GM21619 (cell line): ENCODE results near the gene WWTR1.

ENCODE experiments used
- ATAC-seq: cut with Tn5 transposase; IDR thresholded peaks from one replicate; pipeline ENCODE4 v1.9.1; 2021; ENCODE audit not compliant: unreplicated experiment

Gene WWTR1

DNA sequence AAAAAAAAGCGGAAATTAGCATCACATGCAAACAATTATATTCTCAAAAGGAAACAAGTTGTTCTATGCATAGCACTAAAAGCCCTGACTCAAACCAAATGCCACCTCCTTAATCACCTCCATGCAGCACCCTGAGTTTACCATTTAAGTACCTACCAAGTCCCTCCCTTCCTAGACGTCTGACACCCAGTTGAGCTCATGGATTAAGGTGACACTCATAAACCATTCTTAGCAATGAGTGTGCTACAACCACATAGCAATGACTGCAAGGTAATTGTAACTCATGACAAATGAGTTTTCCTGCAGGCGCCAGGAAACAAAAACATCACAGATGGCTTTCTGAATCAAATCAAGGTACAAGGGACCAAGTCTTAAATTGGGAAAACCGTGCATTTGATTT lies 32.0 kb downstream of the WWTR1 start:
- ATAC-seq, result no peak

DNA sequence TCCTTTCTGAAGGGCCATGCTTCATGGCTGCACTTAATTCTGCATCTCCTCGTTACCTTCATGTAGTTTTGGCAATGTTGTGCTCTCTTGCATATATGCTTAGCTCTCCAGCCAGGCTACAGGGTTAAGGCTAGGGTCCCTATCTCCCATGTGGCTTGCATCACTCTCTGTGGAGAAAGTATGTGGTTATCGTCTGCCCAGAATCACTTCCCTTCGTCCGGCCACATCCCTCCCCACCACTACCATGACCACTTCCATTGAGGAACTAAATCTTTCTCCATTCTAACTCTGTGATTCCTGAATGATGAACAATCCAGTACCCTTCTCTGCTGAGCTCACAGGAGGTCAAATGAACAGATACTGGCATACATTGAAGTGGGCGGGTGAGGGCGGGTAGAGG lies 34.0 kb downstream of the WWTR1 start:
- ATAC-seq, result no peak

DNA sequence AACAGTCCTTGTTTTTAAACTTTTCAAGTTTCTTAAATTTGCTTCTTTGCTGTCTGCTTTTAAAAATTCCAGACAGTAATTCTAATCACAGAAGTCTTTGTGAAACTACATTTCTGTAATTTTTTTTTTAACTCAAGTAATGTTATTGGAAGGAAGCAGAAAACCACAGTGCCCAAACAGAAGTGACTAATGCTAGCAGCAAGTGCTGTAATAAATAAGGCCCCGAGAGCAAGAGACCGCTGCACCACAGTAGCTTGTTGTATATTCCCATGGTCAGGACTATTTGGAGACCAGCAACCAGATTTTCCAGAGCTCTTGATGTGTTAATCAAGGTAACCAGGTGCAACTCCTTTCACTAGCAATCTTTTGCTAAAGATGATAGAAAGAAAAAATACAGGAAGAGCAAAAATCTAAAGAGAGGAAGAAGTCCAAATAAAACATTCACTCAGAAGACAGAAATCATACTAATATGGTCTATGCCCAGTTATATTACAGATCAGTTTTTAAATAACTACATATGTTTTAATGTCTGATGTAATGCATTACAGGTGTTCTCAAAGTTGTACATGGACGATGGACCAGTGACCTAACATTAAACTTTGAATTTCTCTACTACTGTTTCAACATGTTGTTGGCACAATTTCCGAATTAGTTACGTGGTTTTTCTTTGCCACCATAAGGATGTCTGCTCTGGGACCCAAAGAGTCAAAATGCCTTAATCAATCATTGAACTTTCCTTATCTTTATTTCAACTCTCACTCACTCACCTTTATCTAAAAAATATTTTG lies 36.4 kb downstream of the WWTR1 start:
- peak; percentile 75 for ATAC-seq

DNA sequence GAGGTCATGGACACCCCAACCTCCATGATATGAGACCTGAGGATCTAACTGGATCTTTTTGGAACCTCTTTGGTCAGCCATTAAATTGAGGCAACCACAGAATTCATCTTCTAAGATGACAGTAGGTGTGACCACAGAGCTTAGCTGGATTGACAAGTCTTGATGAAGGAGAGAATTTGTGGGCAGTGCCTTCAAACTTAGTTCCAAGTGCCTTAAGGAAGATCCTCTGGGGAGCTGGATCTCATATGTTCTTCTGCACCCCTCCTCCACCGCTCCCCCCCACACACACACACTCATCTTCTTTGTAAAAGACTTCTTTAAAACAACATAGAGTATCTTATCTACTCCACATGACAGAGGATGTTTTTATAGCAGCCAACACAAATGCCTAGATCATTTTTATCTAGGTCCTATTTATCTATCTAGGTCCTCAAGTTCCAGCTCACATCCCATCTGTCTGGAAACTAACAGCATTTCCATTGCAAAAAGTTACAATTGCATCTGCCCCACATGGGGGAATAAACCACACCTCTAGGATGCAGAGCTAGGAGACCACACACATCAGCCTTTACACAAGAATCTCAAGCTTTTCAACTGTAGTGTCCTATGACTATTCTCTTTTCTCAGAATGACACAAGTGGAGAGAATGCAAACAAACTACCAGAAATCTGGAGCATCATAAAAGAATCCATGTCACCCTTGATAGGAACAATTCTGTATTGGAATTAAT lies 37.4 kb downstream of the WWTR1 start:
- peak; percentile 70 for ATAC-seq

DNA sequence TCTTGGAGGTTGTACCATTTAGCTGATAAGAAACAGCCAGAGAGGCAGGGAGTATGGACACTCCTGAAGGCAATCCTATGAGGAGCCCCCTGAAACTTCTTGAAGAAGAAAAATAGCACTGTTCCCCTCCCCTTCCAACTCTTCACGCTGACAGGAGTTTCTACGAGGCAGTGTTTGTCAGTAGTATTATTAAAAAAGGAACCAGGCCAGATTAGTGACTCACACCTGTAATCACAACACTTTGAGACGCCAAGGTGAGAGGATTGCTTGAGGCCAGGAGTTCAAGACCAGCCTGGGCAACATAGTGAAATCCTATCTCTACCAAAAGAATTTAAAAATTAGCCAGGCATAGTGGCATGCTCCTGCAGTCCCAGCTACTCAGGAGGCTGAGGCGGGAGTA lies 38.7 kb downstream of the WWTR1 start:
- ATAC-seq, result no peak

DNA sequence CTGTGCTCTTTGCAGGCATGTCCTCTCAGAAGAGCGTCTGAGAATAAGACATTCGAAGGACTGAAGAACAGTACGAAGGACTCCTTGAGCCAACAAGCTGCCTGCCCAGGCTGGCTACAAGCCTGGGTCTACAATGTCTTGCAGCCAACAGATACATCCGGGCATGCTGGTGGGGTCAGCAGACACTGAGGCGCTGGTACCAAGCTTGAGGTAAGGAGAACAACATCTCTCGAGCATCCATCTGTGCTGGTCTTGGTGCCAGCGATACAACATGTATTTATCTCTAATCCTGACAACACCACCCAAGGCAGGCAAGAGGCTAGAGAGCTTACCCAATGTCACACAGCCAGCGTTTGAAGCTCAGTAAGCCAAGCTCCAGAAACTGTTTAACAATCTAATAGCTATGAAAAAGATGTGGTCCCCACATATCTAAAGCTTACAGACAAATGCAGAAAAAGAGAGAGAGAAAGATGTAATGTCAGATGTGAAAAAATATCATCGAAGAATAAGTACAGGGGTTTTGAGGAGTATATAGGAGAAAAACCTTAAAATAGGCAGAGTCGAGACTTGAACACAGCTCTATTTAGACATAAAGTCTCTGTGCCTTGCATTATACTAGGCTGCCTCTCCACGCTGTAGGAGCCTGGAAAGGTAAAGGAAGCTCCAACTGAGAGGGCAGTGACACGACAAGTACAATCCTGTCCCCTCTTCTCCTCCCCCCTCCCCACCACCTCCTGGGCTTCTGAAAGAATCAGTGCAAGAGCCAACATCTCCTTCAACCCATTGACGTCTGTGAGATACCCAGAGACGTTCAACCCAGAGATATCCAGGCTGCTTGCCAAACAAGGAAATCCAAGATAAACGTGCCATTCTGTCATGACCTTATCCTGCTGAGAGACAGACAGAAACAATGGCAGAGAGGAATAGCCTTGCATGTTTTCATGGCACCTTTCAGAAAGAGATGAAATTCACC lies 39.4 kb downstream of the WWTR1 start:
- no peak for ATAC-seq

DNA sequence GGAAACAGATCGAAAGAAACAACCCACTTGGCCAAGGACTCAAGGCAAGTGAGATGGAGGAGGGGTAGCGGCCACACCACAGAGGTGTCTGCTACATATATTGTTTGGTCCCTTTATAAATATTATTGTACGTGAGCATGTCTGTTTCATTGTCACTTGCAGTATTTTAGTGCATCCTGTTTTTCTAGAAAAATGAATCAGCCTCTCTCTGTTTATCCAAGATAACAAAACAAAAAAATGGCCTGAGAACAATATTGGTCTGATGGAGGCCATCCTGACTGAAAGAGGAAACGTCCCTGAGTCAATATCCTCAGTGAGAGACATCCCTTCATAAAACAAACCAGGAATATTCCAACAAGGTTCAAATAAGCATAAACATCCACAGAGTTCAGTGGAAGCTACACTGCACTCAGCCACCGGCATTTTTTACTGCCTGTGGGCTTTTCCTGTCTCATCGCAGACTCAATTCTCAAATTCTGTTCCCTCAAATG lies 42.0 kb downstream of the WWTR1 start:
- no peak for ATAC-seq

DNA sequence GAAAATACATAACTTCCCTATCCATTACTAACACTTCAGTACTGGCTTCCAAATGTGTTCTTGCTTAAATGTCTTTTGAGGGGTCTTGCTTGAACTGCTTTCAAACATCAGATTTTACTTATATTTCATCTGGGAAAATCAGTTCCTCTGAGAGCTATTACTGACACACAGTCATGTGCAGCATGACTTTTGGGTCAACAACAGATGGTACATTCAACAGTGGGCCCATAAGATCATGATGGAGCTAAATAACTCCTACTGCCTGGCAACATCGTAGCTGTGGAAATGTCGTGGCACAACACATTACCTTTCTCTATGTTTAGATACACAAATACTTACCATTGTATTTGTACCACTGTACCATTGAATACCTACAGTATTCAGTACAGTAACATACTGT lies 43.8 kb downstream of the WWTR1 start:
- ATAC-seq, result no peak

DNA sequence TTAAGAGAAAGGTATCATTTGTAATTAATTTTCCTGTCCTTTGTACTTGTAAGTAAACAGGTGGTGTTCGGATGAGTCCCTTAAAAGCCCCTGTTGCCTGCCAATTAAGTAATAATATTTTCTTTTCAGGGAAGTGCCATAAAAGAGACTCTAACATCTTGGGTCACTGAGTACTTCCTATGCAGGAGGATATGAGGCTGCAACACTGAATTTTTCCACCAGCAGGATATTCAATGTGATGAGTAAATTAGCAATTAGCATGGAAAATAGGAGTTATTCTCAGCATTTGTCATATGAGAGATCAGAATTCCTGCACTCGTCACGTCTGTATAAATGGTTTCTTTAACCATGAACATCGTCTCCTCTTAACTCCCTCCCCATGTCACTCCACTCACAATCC lies 45.4 kb downstream of the WWTR1 start:
- no peak for ATAC-seq

DNA sequence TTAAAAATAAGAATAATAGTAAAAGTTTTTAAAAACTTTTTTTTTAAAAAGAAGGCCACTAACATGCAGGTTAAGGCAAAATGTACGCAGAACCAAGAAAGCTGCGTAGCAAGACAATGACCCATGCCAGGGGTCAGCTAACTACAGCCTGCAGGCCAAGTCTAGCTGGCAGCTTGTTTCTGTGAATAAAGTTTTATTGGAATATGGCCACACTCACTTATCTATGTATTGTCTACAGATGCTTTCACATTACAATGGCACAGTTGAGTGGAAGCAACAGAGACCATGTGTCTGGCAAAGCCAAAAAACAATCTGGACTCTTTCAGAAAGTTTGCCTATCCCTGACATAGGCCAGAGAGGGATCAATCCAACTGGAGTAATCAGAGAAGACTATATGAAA lies 46.7 kb downstream of the WWTR1 start:
- ATAC-seq, result no peak

DNA sequence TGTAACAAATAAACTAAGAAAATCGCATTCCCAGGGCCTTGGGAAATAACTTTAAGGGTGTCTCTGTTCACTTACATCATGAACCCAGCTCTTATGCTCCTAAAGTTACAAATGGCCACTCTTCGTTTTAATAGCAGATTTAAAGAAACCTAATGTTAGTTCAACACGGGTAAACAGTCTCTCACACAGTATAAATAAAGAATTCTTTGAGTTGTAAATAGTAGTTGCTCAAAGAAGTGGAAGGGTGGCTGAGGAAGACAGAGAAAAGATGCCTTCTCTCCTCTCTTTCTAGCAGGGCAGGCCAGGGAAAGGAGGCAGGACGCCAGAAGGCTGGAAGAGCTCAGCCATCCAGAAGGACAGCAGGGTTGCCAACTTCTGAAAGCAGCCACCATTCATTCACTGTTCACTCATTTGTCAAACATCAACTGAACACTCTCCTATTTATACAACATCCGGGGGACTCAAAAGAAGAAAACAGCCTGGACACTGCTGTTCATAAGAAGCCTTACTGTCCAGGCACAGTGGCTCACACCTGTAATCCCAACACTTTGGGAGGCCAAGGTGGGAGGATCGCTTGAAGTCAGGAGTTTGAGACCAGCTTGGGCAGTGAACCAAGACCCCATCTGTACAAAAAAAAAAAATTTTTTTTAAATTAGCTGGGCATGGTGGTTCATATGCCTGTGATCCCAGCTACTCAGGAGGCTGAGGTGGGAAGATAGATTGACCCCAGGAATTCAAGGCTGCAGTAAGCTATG lies 47.3 kb downstream of the WWTR1 start:
- no peak for ATAC-seq

DNA sequence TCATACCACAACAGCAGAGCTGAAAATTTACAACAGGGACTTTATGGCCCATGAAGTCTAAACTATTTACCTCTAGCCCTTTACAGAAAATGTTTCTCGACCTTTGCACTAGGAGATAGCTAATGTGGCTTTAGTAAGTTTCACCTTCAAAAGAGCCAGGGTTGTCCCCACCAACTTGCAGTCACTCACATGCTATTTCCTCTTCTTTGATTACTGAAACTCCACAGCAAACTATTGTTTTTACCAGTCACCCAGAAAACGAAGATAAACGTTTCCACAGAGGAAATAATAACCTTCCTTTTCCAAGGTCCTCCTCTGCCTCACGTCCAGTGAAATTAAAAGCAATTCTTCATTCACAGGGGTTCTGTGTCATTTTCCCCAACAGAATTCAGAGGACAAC lies 48.2 kb downstream of the WWTR1 start:
- ATAC-seq, result peak; percentile 96

DNA sequence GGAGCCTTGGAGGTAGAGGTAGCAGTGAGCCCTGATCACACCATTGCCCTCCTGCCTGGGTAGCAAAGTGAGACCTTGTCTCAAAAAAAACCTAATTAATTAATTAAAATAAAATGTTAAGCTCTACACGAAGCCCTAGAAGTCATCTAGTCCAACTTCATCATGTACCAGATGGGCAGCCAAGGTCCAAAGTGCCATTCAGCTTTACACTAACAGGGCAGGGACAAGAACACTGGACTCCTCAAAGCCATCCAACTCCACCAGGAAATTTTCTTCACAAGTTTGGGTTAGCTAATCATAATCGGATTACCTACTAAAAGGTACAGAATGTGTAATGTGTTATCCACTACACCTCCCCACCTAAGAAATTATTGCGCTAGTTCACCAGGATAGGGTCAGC lies 48.8 kb downstream of the WWTR1 start:
- no peak for ATAC-seq

DNA sequence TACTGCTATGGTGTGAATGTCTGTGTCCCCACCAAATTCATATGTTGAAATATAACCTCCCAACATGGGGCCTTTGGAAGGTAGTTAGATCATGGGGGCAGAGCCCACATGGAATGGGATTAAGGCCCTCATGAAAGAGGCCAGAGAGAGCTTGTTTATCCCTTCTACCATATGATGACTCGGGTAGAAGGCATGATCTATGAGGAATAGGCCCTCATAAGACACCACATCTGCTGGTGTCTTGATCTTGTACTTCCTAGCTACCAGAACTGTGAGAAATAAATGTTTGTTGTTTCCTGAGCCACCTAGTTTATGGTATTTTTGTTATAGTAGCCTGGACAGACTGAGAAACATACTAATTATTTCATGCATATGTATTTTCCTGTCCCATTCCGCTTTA lies 51.9 kb downstream of the WWTR1 start:
- ATAC-seq, result no peak

DNA sequence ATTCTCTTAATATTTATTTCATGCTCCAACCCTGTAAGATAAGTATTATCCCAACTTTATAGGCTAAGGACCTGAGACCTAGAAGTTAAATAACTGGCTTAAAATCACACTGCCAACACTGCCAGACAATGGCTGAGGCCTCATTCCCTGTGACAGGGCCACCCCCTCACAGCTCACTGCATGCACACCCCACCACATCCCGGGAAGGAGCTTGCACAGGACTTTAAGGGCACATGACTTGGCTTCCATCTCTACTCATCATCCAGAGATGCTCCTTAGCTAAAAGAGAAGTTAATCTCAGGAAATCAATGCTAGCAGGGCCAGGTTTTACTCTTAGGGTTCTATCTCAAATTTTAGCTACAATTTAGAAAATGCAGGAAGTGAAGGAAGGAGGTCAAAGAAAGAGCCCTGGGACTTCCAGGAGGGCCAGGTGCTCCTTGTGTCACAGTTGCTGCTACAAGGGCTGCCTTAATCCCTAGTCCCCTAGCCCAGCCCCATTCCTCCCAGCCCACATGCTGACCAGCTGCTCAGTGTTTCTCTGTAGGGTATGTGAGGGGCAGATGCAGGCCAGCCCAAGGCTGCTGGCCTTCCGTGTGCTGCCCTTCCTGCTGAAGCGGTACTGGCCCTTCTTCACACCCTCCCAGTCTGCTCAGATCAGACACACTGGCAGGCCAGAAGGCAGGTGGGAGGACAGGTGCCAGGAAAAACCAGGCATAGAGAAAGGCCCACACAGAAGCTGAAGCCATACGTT lies 53.5 kb downstream of the WWTR1 start:
- no peak for ATAC-seq

DNA sequence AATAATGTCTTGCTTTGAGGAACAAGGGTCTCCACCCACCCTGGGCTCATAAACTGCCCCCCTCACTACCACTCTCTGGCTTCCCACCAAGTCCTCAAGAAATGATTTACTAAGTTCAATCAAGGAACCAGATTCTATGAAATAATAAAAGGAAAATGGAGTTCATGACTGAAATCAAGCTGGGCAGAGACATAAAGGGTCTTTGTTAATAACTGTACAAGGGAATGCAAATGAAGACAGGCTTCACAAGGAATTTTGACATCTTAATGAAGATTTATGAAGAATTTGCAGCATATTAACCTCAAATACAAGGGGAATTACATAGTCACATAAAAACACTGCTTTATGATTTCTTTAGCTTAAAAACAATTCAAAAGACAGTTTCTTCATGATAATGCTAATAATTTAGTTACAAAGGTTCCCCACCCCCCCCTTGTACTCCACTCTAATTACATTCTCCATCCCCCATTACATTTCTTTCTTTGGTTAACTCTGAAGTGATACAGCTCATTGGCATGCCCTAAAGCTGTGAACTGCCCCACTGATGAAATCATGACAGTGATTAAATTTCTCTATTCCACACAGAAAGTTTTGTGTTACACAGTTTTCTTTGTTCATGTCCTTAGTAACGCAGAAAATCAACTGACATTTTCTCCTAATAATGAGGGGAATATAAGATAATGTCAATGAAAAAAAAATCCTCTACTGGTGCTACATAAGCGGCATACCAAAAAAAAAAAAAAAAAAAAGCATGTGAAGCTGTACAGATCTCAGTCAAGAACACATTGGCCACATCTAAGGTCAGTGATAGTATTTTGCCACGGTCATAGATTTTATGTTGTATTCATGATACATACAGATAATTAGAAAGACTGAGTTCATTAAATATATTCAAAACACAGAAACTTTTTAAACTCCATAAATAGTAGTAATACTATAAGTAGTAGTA lies 54.4 kb downstream of the WWTR1 start:
- ATAC-seq, result no peak

DNA sequence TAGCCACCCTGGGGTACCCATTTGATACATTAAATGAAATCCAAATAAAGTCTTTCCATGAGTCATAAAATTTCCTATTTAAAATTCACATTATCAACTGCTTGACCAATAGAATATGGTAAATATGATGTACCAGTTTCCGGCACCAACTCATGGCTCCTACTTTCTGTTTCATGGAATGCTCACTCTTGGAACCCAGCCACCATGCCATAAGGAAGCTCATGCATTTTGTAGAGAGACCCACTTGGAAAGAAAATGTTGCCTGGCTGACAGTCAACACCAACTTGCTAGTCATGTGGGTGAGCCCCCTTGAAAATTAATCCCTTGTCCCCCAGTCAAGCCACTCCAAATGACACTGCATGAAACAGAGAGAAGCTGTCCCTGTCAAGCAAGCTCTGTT lies 57.2 kb downstream of the WWTR1 start:
- ATAC-seq, result no peak

DNA sequence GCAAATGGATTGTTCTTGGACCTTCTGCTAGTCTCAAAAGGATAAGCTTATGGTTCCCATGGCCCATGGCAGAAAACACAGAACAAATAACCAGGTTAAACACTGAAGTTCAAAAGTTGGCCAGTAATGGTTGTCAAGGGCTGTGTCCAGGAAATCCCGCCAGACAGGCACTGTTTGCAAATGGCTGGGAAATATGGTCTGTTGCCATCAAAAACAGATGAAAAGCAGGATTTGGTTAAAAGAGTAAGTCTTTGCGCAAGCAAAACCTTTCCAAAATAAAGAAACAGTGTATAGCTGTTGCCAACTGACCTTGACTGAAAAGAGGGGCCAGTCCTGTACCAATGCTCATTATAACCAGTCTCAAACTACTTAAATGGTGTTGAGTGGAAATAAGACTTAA lies 58.6 kb downstream of the WWTR1 start:
- no peak for ATAC-seq
